NCI-H1417 treated with DMSO at 0.1 percent for 48 hours (cell line): Measurements from ENCODE around the gene FERMT2.
"Not testable (repeated sequence)": the region's sequence is repeated elsewhere in the genome, so short reads cannot be mapped to it uniquely, and the experiment has no call there.

Source experiments
- DNase-seq: peaks from one replicate; lab custom pipeline; 2025; lab: John Stamatoyannopoulos, UW

FERMT2 gene

DNA sequence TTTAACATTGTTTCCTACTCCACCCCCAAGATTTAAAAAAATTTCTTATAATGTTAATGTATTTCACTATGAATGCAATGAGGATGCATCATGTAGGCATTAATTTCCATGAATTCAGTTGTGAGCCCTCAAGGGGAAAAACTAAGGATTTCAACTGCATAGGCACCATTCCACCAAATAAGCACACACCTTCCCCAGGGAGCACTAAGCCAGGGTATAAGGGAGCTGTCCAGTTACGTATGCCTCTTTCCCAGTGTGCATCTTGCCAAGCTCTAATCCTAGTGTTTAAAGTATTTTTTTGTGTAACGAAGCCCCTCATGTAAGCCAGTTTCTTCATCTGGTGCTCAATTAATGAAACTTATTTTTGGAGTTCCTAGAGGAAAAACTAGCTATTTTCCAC, 6.6 kb downstream of the FERMT2 start:
- DNase-seq: no peak

DNA sequence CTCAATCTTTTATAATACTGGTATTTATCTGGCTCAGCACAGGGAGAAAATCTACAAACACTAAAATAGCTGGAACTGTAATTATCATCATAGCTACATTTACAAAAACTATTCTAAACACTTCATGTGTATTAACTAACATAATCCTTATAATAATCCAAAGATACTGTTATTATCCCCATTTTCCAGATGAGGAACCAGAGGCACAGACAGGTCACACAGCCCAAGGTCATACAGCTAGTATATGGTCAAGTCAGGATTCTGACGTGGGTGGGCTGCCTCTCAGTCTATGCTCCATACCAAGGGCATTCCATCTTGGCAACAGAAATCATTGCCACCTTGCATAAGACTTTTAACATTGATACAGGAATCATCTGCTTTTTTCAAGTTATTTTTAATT, 11.4 kb downstream of the FERMT2 start:
- DNase-seq: no peak

GRCh38 chr14:52937869-52938268, 13.0 kb downstream of the FERMT2 start:
- no peak for DNase-seq

DNA sequence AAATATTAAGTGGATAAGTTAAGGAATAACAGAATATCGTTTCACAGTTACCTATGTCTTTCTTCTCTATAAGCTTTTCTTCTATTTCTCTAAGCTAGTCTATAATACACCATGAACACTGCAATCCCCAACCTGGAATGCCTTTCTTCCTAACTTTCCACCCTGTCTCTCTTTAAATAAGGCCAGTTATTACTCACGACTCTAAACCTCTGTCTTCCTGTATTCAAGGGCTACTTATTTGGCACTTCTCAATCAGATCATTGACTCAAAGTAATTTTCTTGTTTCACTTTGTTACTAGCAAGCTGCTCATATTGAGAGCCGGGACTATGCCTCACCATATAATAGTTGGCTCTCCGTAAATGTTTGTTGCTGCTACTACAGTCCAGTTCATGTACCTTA, 13.5 kb downstream of the FERMT2 start:
- no peak for DNase-seq

DNA sequence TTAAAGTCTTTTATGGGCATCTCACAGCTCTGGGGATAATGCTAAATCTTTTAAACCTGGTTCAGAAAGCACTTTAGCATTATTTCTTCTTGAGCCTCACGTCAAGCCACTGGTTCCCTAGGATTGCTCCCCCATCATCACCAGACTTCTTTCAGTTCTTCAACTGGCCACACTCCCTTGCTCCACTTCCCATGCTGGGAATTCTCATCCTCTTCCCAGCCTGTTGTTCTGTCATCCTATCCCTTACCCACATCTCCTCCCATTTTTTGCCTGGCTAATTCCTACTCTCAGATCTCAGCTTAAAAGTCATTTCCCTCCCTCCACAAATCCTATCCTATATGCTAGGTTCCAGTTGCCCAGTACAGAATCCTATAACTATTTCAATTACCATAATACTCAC, 14.4 kb downstream of the FERMT2 start:
- DNase-seq: no peak

- no peak for DNase-seq
Observed at GRCh38 chr14:52935833-52936232, 15.0 kb downstream of the FERMT2 start.

DNA sequence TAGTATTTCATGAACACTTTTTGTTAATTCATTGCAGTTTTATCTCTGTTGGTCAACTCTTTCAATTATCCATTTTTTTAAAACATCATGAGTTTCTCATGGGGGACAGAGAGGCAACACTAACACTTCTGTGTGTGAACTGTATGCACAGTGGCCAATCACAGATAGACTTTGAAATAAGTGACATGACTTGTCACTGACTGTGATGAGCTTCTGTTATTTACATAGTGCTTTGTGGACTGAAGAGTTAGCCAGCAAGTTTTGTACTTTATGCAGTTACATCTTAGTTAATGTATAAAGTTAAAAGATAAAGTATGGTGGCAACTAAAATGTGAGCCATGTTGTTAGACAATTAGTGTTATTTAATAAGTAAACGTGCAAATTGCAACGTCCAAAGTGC, 16.1 kb downstream of the FERMT2 start:
- DNase-seq: no peak

GRCh38 chr14:52929192-52929807, 21.6 kb downstream of the FERMT2 start:
- no peak for DNase-seq

GRCh38 chr14:52926953-52927352, 23.9 kb downstream of the FERMT2 start:
- peak; percentile 55 for DNase-seq

DNA sequence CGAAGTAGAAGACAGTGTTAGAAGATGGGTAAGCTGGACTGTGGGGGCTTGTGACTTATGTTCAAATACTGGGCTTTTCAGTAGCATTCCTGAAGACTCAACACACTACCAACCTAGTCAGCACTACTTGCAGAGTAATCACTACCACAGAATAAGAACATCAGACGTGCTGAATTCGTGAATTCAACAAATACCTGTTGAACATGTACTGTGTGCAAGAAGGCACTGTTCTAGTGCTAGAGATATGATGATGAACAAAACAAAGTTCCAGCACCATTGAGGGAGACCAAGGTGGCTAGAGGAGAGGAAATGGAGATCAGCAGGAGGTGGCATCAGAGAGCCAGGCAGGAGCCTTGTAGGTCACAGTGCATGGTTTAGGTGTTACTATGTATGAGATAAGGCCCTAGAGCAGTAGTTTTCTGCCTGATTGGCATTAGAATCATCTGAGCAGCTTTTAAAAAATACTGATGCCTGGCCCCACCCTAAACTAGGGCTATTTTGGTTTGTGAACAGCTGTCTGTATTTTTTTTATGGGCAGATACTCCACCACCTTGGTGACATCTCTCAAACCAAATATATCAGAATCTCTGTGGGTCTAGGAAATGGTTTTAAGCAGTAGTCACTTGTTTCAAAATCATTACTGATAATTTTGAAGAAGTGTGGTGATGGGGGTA, 26.8 kb downstream of the FERMT2 start:
- no peak for DNase-seq

DNA sequence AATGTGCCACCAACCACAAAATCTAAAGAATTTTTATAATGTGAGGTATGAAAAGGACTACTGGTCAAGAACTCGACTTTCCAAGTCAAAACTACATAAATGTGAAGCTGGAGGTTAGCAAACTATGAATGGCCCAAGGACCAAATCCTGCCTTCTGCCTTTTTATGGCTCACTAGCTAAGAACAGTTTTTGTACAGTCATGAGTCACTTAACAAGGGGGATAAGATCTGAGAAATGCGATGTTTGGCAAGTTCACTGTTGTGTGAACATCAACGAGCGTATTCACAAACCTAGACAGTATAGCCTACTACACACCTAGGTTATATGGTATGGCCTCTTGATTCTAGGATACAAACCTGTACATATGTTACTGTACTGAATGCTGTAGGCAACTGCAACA, 28.2 kb downstream of the FERMT2 start:
- DNase-seq: no peak

DNA sequence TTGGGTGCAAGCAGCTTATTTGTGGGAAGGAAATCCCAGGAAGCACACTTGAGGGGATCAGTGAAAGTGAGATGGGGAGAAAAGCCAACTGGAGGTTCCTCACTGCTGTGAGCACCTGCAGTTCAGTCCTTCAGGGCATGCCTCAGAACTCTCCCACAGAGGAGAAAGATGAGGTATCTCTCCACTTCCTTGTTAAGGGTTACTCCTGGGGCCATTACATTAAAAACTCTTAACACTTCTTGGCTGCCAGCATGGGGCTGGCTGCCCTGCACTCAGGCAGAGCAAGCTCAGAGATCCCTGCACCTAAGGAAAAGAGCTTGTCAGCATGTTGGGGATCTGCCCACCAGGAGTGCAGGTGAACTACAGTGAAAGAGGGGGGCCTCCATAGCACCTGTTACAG, 28.8 kb downstream of the FERMT2 start:
- no peak for DNase-seq

- DNase-seq: not testable (repeated sequence)
Observed at GRCh38 chr14:52920411-52920810, 30.4 kb downstream of the FERMT2 start.

DNA sequence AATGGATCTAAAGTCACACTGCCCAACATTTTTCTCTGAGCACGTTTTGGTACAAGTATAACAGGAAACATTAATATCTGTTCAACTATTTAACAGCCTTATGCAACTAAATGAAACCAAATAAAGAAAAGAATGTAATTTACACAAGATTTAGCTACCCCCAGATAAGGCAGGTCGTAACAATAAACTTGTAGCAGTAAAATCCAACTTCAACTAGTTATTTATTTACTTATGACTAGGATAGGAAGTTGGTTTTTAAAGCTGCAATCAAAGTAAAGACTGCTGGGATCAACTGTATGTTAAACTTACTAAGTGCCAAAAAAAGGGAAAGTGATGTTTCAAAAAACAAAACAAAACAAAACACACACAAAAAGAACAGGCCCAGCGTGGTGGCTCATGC, 30.9 kb downstream of the FERMT2 start:
- DNase-seq: no peak

GRCh38 chr14:52918486-52918885, 32.4 kb downstream of the FERMT2 start:
- no peak for DNase-seq

DNA sequence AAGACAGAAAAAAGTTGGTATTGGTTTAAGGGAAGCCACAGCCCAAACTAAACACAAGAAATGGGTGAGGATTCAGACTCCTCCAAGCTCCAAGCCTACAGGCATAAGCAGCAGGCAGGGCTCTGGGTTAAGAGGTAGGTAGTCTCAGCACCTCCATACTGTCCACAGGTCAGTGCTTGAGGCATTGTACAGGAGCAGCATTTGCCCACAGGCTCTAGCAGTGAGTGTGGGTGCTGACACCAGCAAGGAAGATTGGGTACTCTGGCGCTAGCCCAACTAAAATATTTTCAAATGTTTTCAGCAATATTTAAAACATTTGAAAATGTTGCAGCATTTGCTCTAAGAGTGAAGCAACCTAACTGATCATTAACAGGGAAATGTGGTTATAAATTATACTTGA, 33.1 kb downstream of the FERMT2 start:
- no peak for DNase-seq

DNA sequence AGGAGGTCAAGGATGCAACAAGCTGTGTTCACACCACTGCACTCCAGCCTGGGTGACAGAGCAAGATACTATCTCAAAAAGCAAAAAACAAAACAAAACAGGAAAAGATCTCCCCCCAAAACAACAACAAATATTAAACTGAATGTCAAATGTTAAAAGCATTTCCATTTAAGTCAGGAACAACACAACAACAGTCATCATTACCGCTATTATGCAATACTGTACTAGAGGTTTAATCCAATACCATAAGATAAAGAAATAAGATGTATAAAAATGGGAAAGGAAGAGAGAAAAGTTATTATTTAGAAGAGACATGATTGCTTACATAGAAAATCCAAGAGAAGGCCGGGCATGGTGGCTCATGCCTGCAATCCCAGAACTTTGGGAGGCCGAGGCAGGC, 36.6 kb downstream of the FERMT2 start:
- no peak for DNase-seq

- DNase-seq: no peak
Observed at GRCh38 chr14:52913271-52913670, 37.6 kb downstream of the FERMT2 start.

DNA sequence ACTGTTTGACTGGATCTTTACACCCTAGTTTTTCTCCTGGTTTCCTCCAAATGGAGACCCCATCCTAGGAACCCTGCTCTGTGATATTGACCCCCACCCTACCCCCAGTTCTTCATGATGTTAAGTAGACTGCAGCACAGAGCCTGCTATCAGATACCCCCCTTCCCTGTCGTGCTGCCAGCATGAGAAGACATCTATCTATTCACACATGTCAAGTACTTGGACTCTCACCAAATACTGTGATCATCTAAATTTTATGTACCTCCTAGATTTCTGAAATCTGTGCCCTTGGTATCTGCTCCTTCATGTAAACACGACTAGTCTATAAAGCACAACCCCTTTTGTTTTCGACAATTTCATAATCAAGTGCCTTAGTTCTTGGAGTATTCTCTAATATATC, 38.9 kb downstream of the FERMT2 start:
- DNase-seq: no peak

- DNase-seq: no peak
Observed at GRCh38 chr14:52910572-52910971, 40.3 kb downstream of the FERMT2 start.

DNA sequence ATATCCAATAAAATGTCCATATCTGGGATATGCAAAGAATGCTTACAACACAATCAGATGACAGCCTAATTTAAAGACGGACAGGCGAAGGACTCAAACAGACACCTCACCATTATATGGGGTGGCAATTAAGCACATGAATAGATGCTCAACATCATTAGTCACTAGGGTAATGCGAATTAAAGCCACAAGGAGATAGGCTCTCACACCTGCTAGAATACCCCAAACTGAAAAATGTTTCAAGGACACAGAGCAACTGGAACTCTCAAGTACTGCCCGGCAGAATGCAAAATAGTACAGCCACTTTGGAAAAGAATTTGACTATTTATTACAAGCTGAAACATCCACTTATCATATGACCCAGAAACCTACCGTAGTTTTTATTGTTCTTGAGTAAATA, 42.9 kb downstream of the FERMT2 start:
- no peak for DNase-seq

GRCh38 chr14:52906141-52906601, 44.7 kb downstream of the FERMT2 start:
- DNase-seq: no peak

- DNase-seq: no peak
Observed at GRCh38 chr14:52902971-52903619, 47.8 kb downstream of the FERMT2 start.
